SU-DHL-6 (cell line): ENCODE results near the gene CCDC24.

ENCODE experiments used
- H2AFZ ChIP-seq: fragments of 200-600 bp; sonication (generic); 2 replicates; pipeline ENCODE4 v1.6.1; 2014; ENCODE audit warnings: low read depth, mild to moderate bottlenecking, moderate library complexity, mixed read lengths, antibody characterized with exemption, low read length; ENCODE audit not compliant: severe bottlenecking
- H3F3A ChIP-seq: fragments of 200-600 bp; shearing (Covaris generic); 2 replicates; pipeline ENCODE4 v1.6.0; 2016; ENCODE audit warnings: antibody characterized with exemption, mild to moderate bottlenecking; ENCODE audit not compliant: insufficient read depth
- H3K27ac ChIP-seq: fragments of 200-600 bp; sonication (generic); 2 replicates; pipeline ENCODE4 v1.5.1; 2016; ENCODE audit warnings: low read depth, mild to moderate bottlenecking, low read length, moderate library complexity, mixed read lengths
- H3K27me3 ChIP-seq: fragments of 200-600 bp; sonication (generic), shearing (Covaris generic); 2 replicates; pipeline ENCODE4 v1.6.0; 2014; ENCODE audit warnings: mild to moderate bottlenecking, low read length
- H3K36me3 ChIP-seq: fragments of 200-600 bp; sonication (generic); 2 replicates; pipeline ENCODE4 v1.6.1; 2014; ENCODE audit warnings: mild to moderate bottlenecking, low read length, mixed read lengths
- H3K4me2 ChIP-seq: fragments of 300-600, 200-600 bp; shearing (Covaris generic), sonication (generic); 2 replicates; pipeline ENCODE4 v1.6.0; 2014; ENCODE audit warnings: low read length, low read depth, mild to moderate bottlenecking; ENCODE audit not compliant: poor library complexity, severe bottlenecking
- H3K4me3 ChIP-seq: fragments of 200-600 bp; sonication (generic); 2 replicates; pipeline ENCODE4 v1.5.1; 2014; ENCODE audit warnings: antibody characterized with exemption, low read length, mild to moderate bottlenecking, mixed read lengths; ENCODE audit not compliant: insufficient read depth, poor library complexity, severe bottlenecking
- H3K79me2 ChIP-seq: fragments of 200-600 bp; sonication (generic); 2 replicates; pipeline ENCODE4 v1.6.1; 2014; ENCODE audit warnings: mild to moderate bottlenecking, low read length, moderate library complexity; ENCODE audit not compliant: insufficient read depth
- H3K9ac ChIP-seq: fragments of 200-600 bp; sonication (generic); 2 replicates; pipeline ENCODE4 v1.7.0; 2014; ENCODE audit warnings: mild to moderate bottlenecking, low read length
- H3K9me2 ChIP-seq: fragments of 200-600 bp; sonication (generic); replicated peaks from 2 replicates; pipeline ENCODE4 v1.6.1; 2014; ENCODE audit warnings: low read length; ENCODE audit not compliant: insufficient read depth
- H3K9me3 ChIP-seq: fragments of 200-600 bp; sonication (generic); 2 replicates; pipeline ENCODE4 v1.6.1; 2014; ENCODE audit warnings: low read length, mixed read lengths; ENCODE audit not compliant: insufficient read depth
- H4K20me1 ChIP-seq: fragments of 200-600 bp; sonication (generic); 2 replicates; pipeline ENCODE4 v1.6.1; 2014; ENCODE audit warnings: low read depth, mild to moderate bottlenecking, antibody characterized with exemption, low read length, moderate library complexity, mixed read lengths
- EZH2phosphoT487 ChIP-seq: fragments of 200-600 bp; sonication (generic), shearing (Covaris generic); conservative IDR thresholded peaks from 2 replicates; pipeline ENCODE4 v1.6.1; 2018; ENCODE audit warnings: mild to moderate bottlenecking, antibody characterized with exemption, low read length, moderate library complexity, mixed read lengths
- TF ChIP-seq, protein P1 (sequence below): fragments of 200-600 bp; sonication (generic); IDR thresholded peaks from one replicate; pipeline ENCODE4 v1.5.1; 2017; ENCODE audit warnings: antibody characterized with exemption, mild to moderate bottlenecking, low read length, moderate library complexity; ENCODE audit not compliant: insufficient read depth, poor library complexity, severe bottlenecking

Gene CCDC24

DNA sequence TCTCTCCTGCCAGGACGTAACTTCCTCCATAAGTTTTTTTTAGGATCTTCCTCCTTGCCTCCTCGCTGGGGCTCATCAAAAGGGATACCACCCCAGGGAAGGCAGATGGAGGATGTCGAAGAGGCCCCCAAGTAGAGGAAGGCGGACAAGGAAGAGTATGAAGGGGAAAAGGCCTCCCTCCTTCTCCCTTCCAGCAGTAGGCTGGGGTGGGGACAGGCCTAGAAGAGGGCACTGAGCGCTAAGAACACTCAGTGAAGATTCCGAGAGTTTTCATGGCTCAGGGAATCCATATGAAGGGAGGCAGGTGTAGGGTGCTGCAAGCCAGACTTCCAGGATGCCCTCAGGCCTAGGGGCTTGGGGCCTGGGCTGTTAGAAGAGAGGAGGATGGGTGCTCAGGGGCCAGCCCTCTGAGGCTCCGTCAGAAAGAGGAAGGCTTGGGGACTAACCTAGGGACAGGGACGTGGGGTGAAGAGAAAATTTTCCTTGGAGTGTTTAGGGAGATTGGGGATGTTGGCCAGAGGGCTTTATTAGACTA, 41.7 kb downstream of the CCDC24 start:
- no peaks in the 10 kb centered on the region for H3K9me2 ChIP-seq
- 0 out of 2 replicates have a peak, but pooled peaks cover 4% of the 10 kb centered on the region for H3F3A ChIP-seq
- H2AFZ ChIP-seq, result no peak overlapping the region
- no peak overlapping the region for H3K27ac ChIP-seq
- no peaks in the 10 kb centered on the region for H3K9me3 ChIP-seq
- no peaks in the 10 kb centered on the region for H3K36me3 ChIP-seq
- H3K4me3 ChIP-seq, result no peak overlapping the region
- no peak overlapping the region for H3K9ac ChIP-seq
- no peaks in the 10 kb centered on the region for H3K27me3 ChIP-seq
- H3K4me2 ChIP-seq, result no peak overlapping the region
- H4K20me1 ChIP-seq, result no peaks in the 10 kb centered on the region
- no peak for TF ChIP-seq EZH2phosphoT487
- TF ChIP-seq, protein P1, sequence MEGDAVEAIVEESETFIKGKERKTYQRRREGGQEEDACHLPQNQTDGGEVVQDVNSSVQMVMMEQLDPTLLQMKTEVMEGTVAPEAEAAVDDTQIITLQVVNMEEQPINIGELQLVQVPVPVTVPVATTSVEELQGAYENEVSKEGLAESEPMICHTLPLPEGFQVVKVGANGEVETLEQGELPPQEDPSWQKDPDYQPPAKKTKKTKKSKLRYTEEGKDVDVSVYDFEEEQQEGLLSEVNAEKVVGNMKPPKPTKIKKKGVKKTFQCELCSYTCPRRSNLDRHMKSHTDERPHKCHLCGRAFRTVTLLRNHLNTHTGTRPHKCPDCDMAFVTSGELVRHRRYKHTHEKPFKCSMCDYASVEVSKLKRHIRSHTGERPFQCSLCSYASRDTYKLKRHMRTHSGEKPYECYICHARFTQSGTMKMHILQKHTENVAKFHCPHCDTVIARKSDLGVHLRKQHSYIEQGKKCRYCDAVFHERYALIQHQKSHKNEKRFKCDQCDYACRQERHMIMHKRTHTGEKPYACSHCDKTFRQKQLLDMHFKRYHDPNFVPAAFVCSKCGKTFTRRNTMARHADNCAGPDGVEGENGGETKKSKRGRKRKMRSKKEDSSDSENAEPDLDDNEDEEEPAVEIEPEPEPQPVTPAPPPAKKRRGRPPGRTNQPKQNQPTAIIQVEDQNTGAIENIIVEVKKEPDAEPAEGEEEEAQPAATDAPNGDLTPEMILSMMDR, result no peak
- H3K79me2 ChIP-seq, result no peaks in the 10 kb centered on the region

DNA sequence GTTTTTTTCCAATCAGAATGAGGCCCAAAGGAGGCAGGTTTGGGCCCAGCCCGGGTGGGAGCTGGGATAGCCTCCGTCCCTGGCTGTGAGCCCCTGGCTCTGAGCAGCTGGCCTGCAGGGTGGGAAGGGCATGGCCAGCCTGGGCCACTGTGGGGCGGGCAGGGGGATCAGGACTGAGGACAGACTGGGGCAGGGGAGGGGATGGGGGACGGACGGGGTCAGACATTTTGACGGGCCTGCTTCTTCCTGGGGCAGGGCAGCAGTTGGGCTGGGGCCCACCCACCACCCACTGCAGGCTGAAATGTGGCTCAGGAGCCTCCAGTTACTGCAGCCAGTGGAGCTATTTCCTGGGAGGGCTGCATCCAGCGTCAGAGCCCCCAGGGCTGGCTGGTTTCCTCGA, 42.4 kb downstream of the CCDC24 start:
- Histone ChIP-seq H3K4me2 (no peak overlapping the region), H2AFZ (no peak overlapping the region), H3F3A (0 out of 2 replicates have a peak, but pooled peaks cover 4% of the 10 kb centered on the region), H3K4me3 (no peak overlapping the region), H3K36me3 (no peaks in the 10 kb centered on the region), H3K27me3 (no peaks in the 10 kb centered on the region), H4K20me1 (no peaks in the 10 kb centered on the region), H3K27ac (no peak overlapping the region), H3K79me2 (no peaks in the 10 kb centered on the region), H3K9ac (no peak overlapping the region), H3K9me3 (no peaks in the 10 kb centered on the region), H3K9me2 (no peaks in the 10 kb centered on the region)
- TF ChIP-seq EZH2phosphoT487, result no peak
- TF ChIP-seq, protein P1, result no peak

DNA sequence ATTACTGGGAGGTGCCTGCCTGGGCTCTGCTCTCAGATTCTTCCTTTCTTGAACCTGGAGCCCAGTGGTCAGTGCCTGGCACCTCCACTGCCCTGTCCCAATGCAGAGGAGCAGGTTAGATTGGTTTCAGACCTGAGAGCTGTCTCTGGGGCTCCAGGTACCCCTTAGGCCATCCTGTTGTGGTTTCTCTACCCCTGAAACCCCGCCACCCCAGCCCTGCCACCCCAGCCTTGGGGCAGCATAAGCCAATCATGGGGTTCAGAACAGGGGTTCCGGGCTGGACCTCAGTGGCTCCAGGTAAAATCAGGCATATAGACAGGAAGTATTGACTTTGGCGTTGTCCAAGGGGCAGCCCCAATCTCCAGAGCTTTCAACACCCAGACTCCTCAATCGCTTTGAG, 43.0 kb downstream of the CCDC24 start:
- 0 out of 2 replicates have a peak, but pooled peaks cover 4% of the 10 kb centered on the region for H3F3A ChIP-seq
- H3K79me2 ChIP-seq, result no peaks in the 10 kb centered on the region
- no peak overlapping the region for H3K4me2 ChIP-seq
- no peaks in the 10 kb centered on the region for H4K20me1 ChIP-seq
- H3K27ac ChIP-seq, result no peak overlapping the region
- no peaks in the 10 kb centered on the region for H3K36me3 ChIP-seq
- no peak overlapping the region for H2AFZ ChIP-seq
- no peaks in the 10 kb centered on the region for H3K27me3 ChIP-seq
- H3K9ac ChIP-seq, result no peak overlapping the region
- no peak for TF ChIP-seq EZH2phosphoT487
- H3K9me2 ChIP-seq, result no peaks in the 10 kb centered on the region
- no peak overlapping the region for H3K4me3 ChIP-seq
- no peaks in the 10 kb centered on the region for H3K9me3 ChIP-seq

DNA sequence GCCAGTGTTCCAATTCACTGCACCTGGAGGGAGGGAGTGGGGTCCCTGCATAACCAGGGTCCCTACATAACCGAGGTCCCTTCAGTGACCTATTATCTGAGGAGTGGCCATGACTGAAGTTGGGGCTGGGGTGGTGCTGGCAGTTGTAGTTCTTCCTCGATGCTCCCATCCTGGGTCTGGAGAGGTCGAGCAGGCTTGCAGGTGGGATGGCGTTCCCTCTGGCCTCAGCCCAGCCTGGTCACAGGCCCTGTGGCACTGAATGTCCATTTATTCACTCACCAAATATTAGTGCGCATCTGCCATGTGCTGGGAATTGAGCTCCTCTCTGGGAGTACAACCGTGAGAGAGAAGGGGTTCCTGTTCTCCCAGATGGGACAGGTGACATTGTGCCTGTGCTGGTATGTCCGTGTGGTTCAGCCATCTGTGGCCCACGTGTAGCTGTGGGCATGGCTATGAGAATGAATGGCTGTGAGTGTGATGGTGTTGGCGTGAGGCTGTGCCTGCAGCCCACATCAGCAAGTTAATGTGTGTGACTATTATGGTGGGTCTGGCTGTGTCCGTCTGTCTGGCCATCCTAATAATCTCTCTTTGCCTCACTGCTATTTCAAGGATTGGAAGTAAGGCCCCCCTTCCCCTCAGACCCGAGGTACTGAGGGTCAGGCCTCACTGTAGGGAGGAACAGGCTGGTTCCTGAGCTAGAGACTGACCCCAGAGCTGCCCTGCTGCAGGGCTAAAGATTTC, 43.7 kb downstream of the CCDC24 start:
- Histone ChIP-seq H3K79me2 (no peaks in the 10 kb centered on the region), H3K9me3 (no peaks in the 10 kb centered on the region), H3K27me3 (no peaks in the 10 kb centered on the region), H3K27ac (no peak overlapping the region), H3K4me2 (no peak overlapping the region), H3K4me3 (no peak overlapping the region), H3K36me3 (no peaks in the 10 kb centered on the region), H2AFZ (no peak overlapping the region), H4K20me1 (no peaks in the 10 kb centered on the region), H3K9ac (no peak overlapping the region), H3K9me2 (no peaks in the 10 kb centered on the region), H3F3A (0 out of 2 replicates have a peak, but pooled peaks cover 4% of the 10 kb centered on the region)
- TF ChIP-seq, protein P1, result no peak
- no peak for TF ChIP-seq EZH2phosphoT487
